Naive thymus-derived CD8-positive, alpha-beta T cell (primary cell): ENCODE data around the gene SLC35D2. TPM values are rescaled to one million over a fixed set of nuclear protein-coding genes. Genes with fewer than 3 reads are reported as not detected.
"Not testable (repeated sequence)": the region's sequence is repeated elsewhere in the genome, so short reads cannot be mapped to it uniquely, and the experiment has no call there.

Experiments
- ATAC-seq, 2 donors: fragments of 150-1000 bp; cut with Tn5 transposase in 1 of 2; sonication (Bioruptor Pico), chemical (Tn5 transposase) in 1 of 2; 1 replicate in 1 of 2; 2 replicates in 1 of 2; pipeline ENCODE4 v1.10.0; 2021; ENCODE audit warnings: mild to moderate bottlenecking in 2 of 2, moderate library complexity in 2 of 2
- POLR2A ChIA-PET: fragments of 350-600 bp; sonication (Branson Sonifier 250); formaldehyde crosslinking; loops from one replicate; lab custom pipeline; 2021; ENCODE audit warnings: antibody characterized with exemption; lab: Charles Lee
- DNase-seq, 10 donors: peaks; one replicate each; pipeline versions ENCODE4 v3.0.0 to v3.0.0-alpha.2; 2020 to 2022
- H3K27ac Mint-ChIP-seq, 10 donors: one replicate each; pipeline ENCODE4 v1.8.0; 2020 to 2022; ENCODE audit warnings: mild to moderate bottlenecking in 10 of 10, mixed read lengths in 10 of 10, moderate library complexity in 4 of 10, inconsistent platforms in 1 of 10
- H3K27me3 Mint-ChIP-seq, 5 donors: one replicate each; pipeline ENCODE4 v1.8.0; 2021 to 2022; ENCODE audit warnings: mixed read lengths in 5 of 5
- H3K36me3 Mint-ChIP-seq, 3 donors: one replicate each; pipeline ENCODE4 v1.8.0; 2020 to 2022; ENCODE audit warnings: mixed read lengths in 3 of 3, mild to moderate bottlenecking in 2 of 3, inconsistent platforms in 1 of 3
- H3K4me1 Mint-ChIP-seq, 4 donors: one replicate each; pipeline ENCODE4 v1.8.0; 2021 to 2022; ENCODE audit warnings: mixed read lengths in 4 of 4
- H3K4me3 Mint-ChIP-seq, 10 donors: one replicate each; pipeline ENCODE4 v1.8.0; 2020 to 2022; ENCODE audit warnings: mild to moderate bottlenecking in 10 of 10, mixed read lengths in 10 of 10, moderate library complexity in 6 of 10, inconsistent platforms in 1 of 10
- H3K9me3 Mint-ChIP-seq, 9 donors: one replicate each; pipeline ENCODE4 v1.8.0; 2020 to 2022; ENCODE audit warnings: mixed read lengths in 9 of 9, mild to moderate bottlenecking in 3 of 9, inconsistent platforms in 1 of 9, moderate library complexity in 1 of 9
- polyA plus RNA-seq, 3 donors: library from polyadenylated mRNA; unstranded; fragments of 300-500 nt; fragmentation: Illumina TruSeq; gene quantifications; one replicate each; pipeline ENCODE4 v1.2.3, GENCODE V29; 2021
- total RNA-seq, 8 experiments: library from RNA in 2 of 8; stranded (reverse) in 2 of 8; gene quantifications; one replicate each; pipeline ENCODE4 v1.2.3 and lab custom pipeline; 2021 to 2026

Gene SLC35D2
- total and polyA plus RNA-seq, 5 experiments from 2014 or later, result 17.0 to 25.6 (median 21.5) TPM

GRCh38 chr9:96321515-96321914 lies 62.0 kb downstream of the SLC35D2 start:
- ATAC-seq (no peak), DNase-seq (no peak)
- Mint-ChIP-seq H3K36me3 (peaks cover 0 to 23% (median 4%) of the 10 kb centered on the region in 3 donors), H3K4me1 (peaks cover 0 to 6% (median 2%) of the 10 kb centered on the region in 4 donors), H3K4me3 (no peak overlapping the region), H3K27ac (peak overlapping the region in 1 of 10 donors; percentile 50), H3K9me3 (no peaks in the 10 kb centered on the region), H3K27me3 (peaks cover 0 to 2% (median 0%) of the 10 kb centered on the region in 5 donors)
- POLR2A ChIA-PET, result no interaction called here

GRCh38 chr9:96320749-96321280 lies 62.7 kb downstream of the SLC35D2 start:
- POLR2A ChIA-PET, result no interaction called here
- ATAC-seq, result no peak
- Mint-ChIP-seq H3K4me1 (peaks cover 0 to 6% (median 2%) of the 10 kb centered on the region in 4 donors), H3K27ac (peak overlapping the region in 1 of 10 donors; percentile 33), H3K36me3 (peaks cover 0 to 23% (median 4%) of the 10 kb centered on the region in 3 donors), H3K9me3 (no peaks in the 10 kb centered on the region), H3K4me3 (no peak overlapping the region), H3K27me3 (peaks cover 0 to 2% (median 0%) of the 10 kb centered on the region in 5 donors)
- no peak for DNase-seq

GRCh38 chr9:96318921-96319565 lies 64.5 kb downstream of the SLC35D2 start:
- Mint-ChIP-seq H3K4me1 (peaks cover 0 to 6% (median 2%) of the 10 kb centered on the region in 4 donors), H3K9me3 (no peaks in the 10 kb centered on the region), H3K27ac (peak overlapping the region in 1 of 10 donors; percentile 63), H3K36me3 (peaks cover 0 to 20% (median 0%) of the 10 kb centered on the region in 3 donors), H3K27me3 (peaks cover 0 to 2% (median 0%) of the 10 kb centered on the region in 5 donors), H3K4me3 (no peak overlapping the region)
- POLR2A ChIA-PET, result no interaction called here
- no peak for DNase-seq
- ATAC-seq, result no peak

- H3K36me3 Mint-ChIP-seq, result peaks cover 11 to 18% (median 13%) of the 10 kb centered on the region in 3 donors
- ATAC-seq (peak; percentile 47 to 49), DNase-seq (peak in 9 of 10 donors; percentile 3 to 75 (median 43))
- POLR2A ChIA-PET, result interaction anchor here (0.9 kb wide), 1 partner anchor 10 kb away, joined by 4 read pairs; no protein-coding TSS in a partner anchor
- no peak overlapping the region for H3K27ac Mint-ChIP-seq
- peaks cover 0 to 14% (median 8%) of the 10 kb centered on the region in 9 donors for H3K9me3 Mint-ChIP-seq
- H3K27me3 Mint-ChIP-seq, result peaks cover 0 to 2% (median 0%) of the 10 kb centered on the region in 5 donors
- H3K4me3 Mint-ChIP-seq, result no peak overlapping the region
- peaks cover 0 to 6% (median 2%) of the 10 kb centered on the region in 4 donors for H3K4me1 Mint-ChIP-seq
These were observed 66.1 kb downstream of the SLC35D2 start for GRCh38 chr9:96317335-96317980.

GRCh38 chr9:96309850-96310249 lies 73.7 kb downstream of the SLC35D2 start:
- POLR2A ChIA-PET, result no interaction called here
- peaks cover 4 to 32% (median 20%) of the 10 kb centered on the region in 9 donors for H3K9me3 Mint-ChIP-seq
- DNase-seq, result no peak
- no peaks in the 10 kb centered on the region for H3K4me1 Mint-ChIP-seq
- H3K36me3 Mint-ChIP-seq, result peaks cover 10 to 24% (median 22%) of the 10 kb centered on the region in 3 donors
- H3K27me3 Mint-ChIP-seq, result peaks cover 0 to 9% (median 4%) of the 10 kb centered on the region in 5 donors
- H3K27ac Mint-ChIP-seq, result no peak overlapping the region
- no peak for ATAC-seq
- H3K4me3 Mint-ChIP-seq, result no peak overlapping the region

GRCh38 chr9:96306958-96307357 lies 76.6 kb downstream of the SLC35D2 start:
- H3K4me3 Mint-ChIP-seq, H3K4me1 Mint-ChIP-seq, POLR2A ChIA-PET, ATAC-seq, H3K27me3 Mint-ChIP-seq, H3K27ac Mint-ChIP-seq, H3K36me3 Mint-ChIP-seq, DNase-seq: not testable (repeated sequence)
- peaks cover 0 to 16% (median 11%) of the 10 kb centered on the region in 9 donors for H3K9me3 Mint-ChIP-seq

- H3K4me1 Mint-ChIP-seq, result no peaks in the 10 kb centered on the region
- POLR2A ChIA-PET, result no interaction called here
- DNase-seq (no peak), ATAC-seq (no peak)
- H3K36me3 Mint-ChIP-seq, result peaks cover 0 to 3% (median 0%) of the 10 kb centered on the region in 3 donors
- no peak overlapping the region for H3K27ac Mint-ChIP-seq
- no peak overlapping the region for H3K4me3 Mint-ChIP-seq
- H3K9me3 Mint-ChIP-seq, result peaks cover 0 to 7% (median 0%) of the 10 kb centered on the region in 9 donors
- peaks cover 0 to 6% (median 1%) of the 10 kb centered on the region in 5 donors for H3K27me3 Mint-ChIP-seq
These were observed 78.3 kb downstream of the SLC35D2 start for GRCh38 chr9:96305171-96305570.

- DNase-seq (no peak), ATAC-seq (no peak)
- H3K9me3 Mint-ChIP-seq, result peaks cover 0 to 5% (median 0%) of the 10 kb centered on the region in 9 donors
- H3K36me3 Mint-ChIP-seq, result peaks cover 0 to 3% (median 0%) of the 10 kb centered on the region in 3 donors
- no peak overlapping the region for H3K27ac Mint-ChIP-seq
- H3K4me1 Mint-ChIP-seq, result no peaks in the 10 kb centered on the region
- H3K27me3 Mint-ChIP-seq, result peaks cover 0 to 6% (median 2%) of the 10 kb centered on the region in 5 donors
- no peak overlapping the region for H3K4me3 Mint-ChIP-seq
- POLR2A ChIA-PET, result no interaction called here
These were observed 79.3 kb downstream of the SLC35D2 start for GRCh38 chr9:96304230-96304629.

- no peaks in the 10 kb centered on the region for H3K4me1 Mint-ChIP-seq
- H3K4me3 Mint-ChIP-seq, result no peak within 1 kb of the TSS
- no peak for ATAC-seq
- POLR2A ChIA-PET, result no interaction called here
- peaks cover 0 to 3% (median 0%) of the 10 kb centered on the region in 3 donors for H3K36me3 Mint-ChIP-seq
- H3K9me3 Mint-ChIP-seq, result peaks cover 0 to 5% (median 0%) of the 10 kb centered on the region in 9 donors
- H3K27ac Mint-ChIP-seq, result peak within 1 kb of the TSS in 1 of 10 donors; percentile 5
- DNase-seq, result no peak
- H3K27me3 Mint-ChIP-seq, result peaks cover 0 to 6% (median 2%) of the 10 kb centered on the region in 5 donors
These were observed 81.5 kb downstream of the SLC35D2 start, which contains the start of gene HSD17B3 for GRCh38 chr9:96302021-96302420. Gene HSD17B3 (minus strand): TSS chr9:96302176. CDS start chr9:96302104, 72 bp downstream.

GRCh38 chr9:96299823-96300222 lies 83.7 kb downstream of the SLC35D2 start:
- H3K27me3 Mint-ChIP-seq, result peaks cover 0 to 6% (median 0%) of the 10 kb centered on the region in 5 donors
- peaks cover 0 to 12% (median 3%) of the 10 kb centered on the region in 9 donors for H3K9me3 Mint-ChIP-seq
- ATAC-seq, result no peak
- no peaks in the 10 kb centered on the region for H3K4me1 Mint-ChIP-seq
- no peak overlapping the region for H3K27ac Mint-ChIP-seq
- no peak overlapping the region for H3K4me3 Mint-ChIP-seq
- DNase-seq, result no peak
- POLR2A ChIA-PET, result interaction anchor here (0.5 kb wide), 1 partner anchor 115 kb away, joined by 5 read pairs; no protein-coding TSS in a partner anchor
- H3K36me3 Mint-ChIP-seq, result peaks cover 0 to 7% (median 6%) of the 10 kb centered on the region in 3 donors

GRCh38 chr9:96294159-96294545 lies 89.4 kb downstream of the SLC35D2 start:
- no peak overlapping the region for H3K27ac Mint-ChIP-seq
- DNase-seq, result no peak
- H3K4me1 Mint-ChIP-seq, result no peaks in the 10 kb centered on the region
- POLR2A ChIA-PET, result no interaction called here
- ATAC-seq, result no peak
- H3K36me3 Mint-ChIP-seq, result peaks cover 0 to 13% (median 6%) of the 10 kb centered on the region in 3 donors
- no peak overlapping the region for H3K4me3 Mint-ChIP-seq
- H3K27me3 Mint-ChIP-seq, result peaks cover 0 to 3% (median 0%) of the 10 kb centered on the region in 5 donors
- H3K9me3 Mint-ChIP-seq, result peaks cover 0 to 15% (median 0%) of the 10 kb centered on the region in 9 donors

GRCh38 chr9:96293498-96294158 lies 89.9 kb downstream of the SLC35D2 start:
- Mint-ChIP-seq H3K9me3 (peaks cover 0 to 15% (median 0%) of the 10 kb centered on the region in 9 donors), H3K36me3 (peaks cover 0 to 13% (median 6%) of the 10 kb centered on the region in 3 donors), H3K4me1 (no peaks in the 10 kb centered on the region), H3K27me3 (peaks cover 0 to 3% (median 0%) of the 10 kb centered on the region in 5 donors), H3K4me3 (no peak overlapping the region), H3K27ac (no peak overlapping the region)
- POLR2A ChIA-PET, result no interaction called here
- DNase-seq (no peak), ATAC-seq (no peak)
